IMR-90 (cell line): ENCODE results near the gene VAV1. TPM values are rescaled to one million over a fixed set of nuclear protein-coding genes. Genes with fewer than 3 reads are reported as not detected.

Source experiments
- ATAC-seq: fragments of 200-7000 bp; cut with Tn5 transposase; 2 replicates; pipeline ENCODE4 v1.9.1; 2020; ENCODE audit warnings: low read depth, mild to moderate bottlenecking, moderate library complexity
- BruUV-seq: library from RNA; stranded (reverse); fragments of 400-500 nt; replicated peaks from 2 replicates; lab custom pipeline; 2021; lab: Mats Ljungman, UMichigan
- CTCF ChIA-PET: fragments of 300-600 bp; formaldehyde crosslinking; extraction: SDS; loops from one replicate; lab custom pipeline; 2021; ENCODE audit warnings: antibody characterized with exemption; lab: Yijun Ruan, JAX
- POLR2A ChIA-PET: fragments of 300-600 bp; sonication (Branson Sonifier 250); formaldehyde crosslinking; loops from one replicate; lab custom pipeline; 2022; ENCODE audit warnings: antibody characterized with exemption; ENCODE audit not compliant: unreplicated experiment; lab: Charles Lee
- DNase-seq: peaks from one replicate; pipeline ENCODE4 v3.0.0; 2013
- H2AFZ ChIP-seq: replicated peaks from 2 replicates; pipeline ENCODE3; 2013; ENCODE audit warnings: low read length, mild to moderate bottlenecking; ENCODE audit not compliant: poor library complexity
- H2AK5ac ChIP-seq: 2 replicates; pipeline ENCODE4 v1.6.1; 2013; ENCODE audit warnings: low read depth, low read length, inconsistent platforms
- H2AK9ac ChIP-seq: replicated peaks from 2 replicates; pipeline ENCODE3; 2013; ENCODE audit warnings: mild to moderate bottlenecking, low read depth, low read length, moderate library complexity; ENCODE audit not compliant: poor library complexity
- H2BK120ac ChIP-seq: 2 replicates; pipeline ENCODE4 v1.6.1; 2013; ENCODE audit warnings: low read depth, low read length, inconsistent platforms
- H2BK15ac ChIP-seq: 3 replicates; pipeline ENCODE4 v1.6.1; 2013; ENCODE audit warnings: low read depth, low read length, inconsistent platforms
- H2BK20ac ChIP-seq: 2 replicates; pipeline ENCODE4 v1.6.1; 2013; ENCODE audit warnings: low read depth, mild to moderate bottlenecking, inconsistent platforms, low read length, moderate library complexity
- H2BK5ac ChIP-seq: 2 replicates; pipeline ENCODE4 v1.6.1; 2013; ENCODE audit warnings: mild to moderate bottlenecking, low read depth, low read length, inconsistent platforms; ENCODE audit not compliant: poor library complexity, severe bottlenecking
- H3K14ac ChIP-seq: replicated peaks from 2 replicates; pipeline ENCODE4 v1.6.1; 2013; ENCODE audit warnings: low read depth, low read length, inconsistent platforms
- H3K18ac ChIP-seq: 2 replicates; pipeline ENCODE4 v1.6.1; 2013; ENCODE audit warnings: low read depth, low read length, control low read depth
- H3K23ac ChIP-seq: 2 replicates; pipeline ENCODE4 v1.6.1; 2013; ENCODE audit warnings: low read depth, low read length, inconsistent platforms
- H3K27ac ChIP-seq: 2 replicates; pipeline ENCODE4 v1.5.1; 2013; ENCODE audit warnings: mild to moderate bottlenecking, control low read depth, low read length; ENCODE audit not compliant: insufficient read depth
- H3K27me3 ChIP-seq: 2 replicates; pipeline ENCODE4 v1.6.1; 2013; ENCODE audit warnings: low read length; ENCODE audit not compliant: control insufficient read depth, insufficient read depth
- H3K36me3 ChIP-seq: 2 replicates; pipeline ENCODE4 v1.6.1; 2013; ENCODE audit warnings: low read length, mixed read lengths; ENCODE audit not compliant: control insufficient read depth, insufficient read depth
- H3K4ac ChIP-seq: 2 replicates; pipeline ENCODE4 v1.6.1; 2013; ENCODE audit warnings: low read depth, low read length, inconsistent platforms
- H3K4me1 ChIP-seq: 2 replicates; pipeline ENCODE4 v1.6.1; 2013; ENCODE audit warnings: low read length, mixed read lengths; ENCODE audit not compliant: control insufficient read depth, insufficient read depth
- H3K4me2 ChIP-seq: 2 replicates; pipeline ENCODE4 v1.6.1; 2013; ENCODE audit warnings: low read depth, mild to moderate bottlenecking, control low read depth, low read length, moderate library complexity
- H3K4me3 ChIP-seq: 2 replicates; pipeline ENCODE4 v1.5.1; 2013; ENCODE audit warnings: low read depth, mild to moderate bottlenecking, control low read depth, low read length, moderate library complexity; ENCODE audit not compliant: insufficient read depth
- H3K56ac ChIP-seq: 2 replicates; pipeline ENCODE4 v1.6.1; 2013; ENCODE audit warnings: low read length, inconsistent platforms; ENCODE audit not compliant: insufficient read depth; ENCODE audit errors: extremely low read depth
- H3K79me1 ChIP-seq, 2 experiments: 2 replicates each; pipeline ENCODE4 v1.6.1; 2013; ENCODE audit warnings: low read length in 2 of 2, inconsistent platforms in 1 of 2, low read depth in 1 of 2
- H3K9ac ChIP-seq: 2 replicates; pipeline ENCODE4 v1.6.1; 2013; ENCODE audit warnings: low read depth, low read length, control low read depth
- H3K9me1 ChIP-seq: 2 replicates; pipeline ENCODE4 v1.6.1; 2013; ENCODE audit warnings: low read length, inconsistent platforms; ENCODE audit not compliant: insufficient read depth
- H3K9me3 ChIP-seq: 2 replicates; pipeline ENCODE4 v1.6.1; 2013; ENCODE audit warnings: low read length; ENCODE audit not compliant: control insufficient read depth, insufficient read depth
- H4K20me1 ChIP-seq: 2 replicates; pipeline ENCODE4 v1.6.1; 2013; ENCODE audit warnings: low read length, inconsistent platforms; ENCODE audit not compliant: insufficient read depth
- H4K5ac ChIP-seq: 2 replicates; pipeline ENCODE4 v1.6.1; 2013; ENCODE audit warnings: mild to moderate bottlenecking, low read depth, low read length, control low read depth
- H4K8ac ChIP-seq, 2 experiments: 2 replicates each; pipeline ENCODE4 v1.6.1; 2013; ENCODE audit warnings: low read depth in 2 of 2, low read length in 2 of 2, control low read depth in 1 of 2, inconsistent platforms in 1 of 2
- H4K91ac ChIP-seq: 2 replicates; pipeline ENCODE4 v1.6.1; 2013; ENCODE audit warnings: low read depth, low read length, inconsistent platforms; ENCODE audit not compliant: insufficient read depth
- BHLHE40 ChIP-seq: fragments of 150-350 bp; IDR thresholded peaks from 2 replicates; pipeline ENCODE4 v1.6.1; 2016; ENCODE audit warnings: mild to moderate bottlenecking, low read depth, low read length
- CEBPB ChIP-seq: IDR thresholded peaks from 2 replicates; pipeline ENCODE4 v1.6.1; 2012; ENCODE audit warnings: low read depth, low read length, improper control_type of control experiment
- CHD1 ChIP-seq: IDR thresholded peaks from 2 replicates; pipeline ENCODE4 v1.6.1; 2012; ENCODE audit warnings: low read depth, low read length, improper control_type of control experiment
- CTCF ChIP-seq: conservative IDR thresholded peaks from 2 replicates; pipeline ENCODE4 v1.5.1; 2012; ENCODE audit warnings: mild to moderate bottlenecking, low read depth, low read length, improper control_type of control experiment
- FOS ChIP-seq: fragments of 150-350 bp; IDR thresholded peaks from 2 replicates; pipeline ENCODE4 v1.6.1; 2016; ENCODE audit warnings: low read depth, low read length
- MAFK ChIP-seq: IDR thresholded peaks from 2 replicates; pipeline ENCODE4 v1.6.1; 2012; ENCODE audit warnings: low read depth, low read length, improper control_type of control experiment
- MAZ ChIP-seq: IDR thresholded peaks from 2 replicates; pipeline ENCODE4 v1.6.1; 2012; ENCODE audit warnings: low read depth, mild to moderate bottlenecking, low read length, improper control_type of control experiment, moderate library complexity, borderline replicate concordance
- MXI1 ChIP-seq: IDR thresholded peaks from 2 replicates; pipeline ENCODE4 v1.6.1; 2012; ENCODE audit warnings: low read depth, mild to moderate bottlenecking, low read length, moderate library complexity, borderline replicate concordance
- NFE2L2 ChIP-seq: fragments of 150-350 bp; IDR thresholded peaks from 2 replicates; pipeline ENCODE4 v1.6.1; 2016; ENCODE audit warnings: low read depth, mild to moderate bottlenecking, low read length
- POLR2A ChIP-seq: IDR thresholded peaks from 2 replicates; pipeline ENCODE4 v1.6.1; 2012; ENCODE audit warnings: mild to moderate bottlenecking, low read depth, low read length
- RAD21 ChIP-seq: IDR thresholded peaks from 2 replicates; pipeline ENCODE4 v1.6.1; 2012; ENCODE audit warnings: low read length, improper control_type of control experiment
- SMC3 ChIP-seq: fragments of 150-350 bp; IDR thresholded peaks from 2 replicates; pipeline ENCODE4 v1.6.1; 2016; ENCODE audit warnings: low read depth, mild to moderate bottlenecking, antibody characterized with exemption, low read length, moderate library complexity
- USF2 ChIP-seq: fragments of 150-350 bp; IDR thresholded peaks from 2 replicates; pipeline ENCODE4 v1.6.1; 2017; ENCODE audit warnings: mild to moderate bottlenecking, antibody characterized with exemption, low read length, low read depth
- WGBS, 2 experiments: methylation state at CpG; one replicate each; pipeline versions ENCODE4 v1.1.5 to v1.1.7; 2013; ENCODE audit warnings: missing lambda C conversion rate in 2 of 2; ENCODE audit not compliant: insufficient read length in 1 of 2; ENCODE audit errors: extremely low coverage in 2 of 2; 5-methylcytosine and 5-hydroxymethylcytosine counted together
- dilution Hi-C: fragments of 300-500 bp; cut with HindIII; formaldehyde crosslinking; loops from one replicate; pipeline ENCODE4 v1.14.3; 2018; ENCODE audit warnings: low sequenced_read_pairs; ENCODE audit not compliant: unreplicated experiment
- in situ Hi-C: fragments of 300-500 bp; cut with MboI; formaldehyde crosslinking; loops from 3 replicates; pipeline ENCODE4 v1.14.3; 2019; ENCODE audit warnings: low sequenced_read_pairs, inconsistent platforms, mixed read lengths
- intact Hi-C: fragments of 100-400 bp; cut with micrococcal nuclease; formaldehyde crosslinking; loops from 2 replicates; pipeline ENCODE4 v1.10.0; 2022
- polyA plus RNA-seq, 3 experiments: library from polyadenylated mRNA; depleted of rRNA; stranded (reverse); fragments of >200 nt; gene quantifications; 2 replicates each; pipeline ENCODE4 v1.2.3, GENCODE V29; 2012; ENCODE audit warnings: low replicate concordance in 1 of 3
- total RNA-seq: library from RNA; depleted of rRNA; stranded (reverse); fragments of >200 nt; gene quantifications from 2 replicates; pipeline ENCODE4 v1.2.3, GENCODE V29; 2012
- TF ChIP-seq, protein P1 (sequence below): fragments of 150-350 bp; IDR thresholded peaks from 2 replicates; pipeline ENCODE4 v1.6.1; 2016; ENCODE audit warnings: low read depth, mild to moderate bottlenecking, low read length, moderate library complexity, borderline replicate concordance

VAV1 gene
- total and polyA plus RNA-seq, 2 of the 4 experiments (the other 2 are of a cell fraction): not detected

GRCh38 chr19:6751189-6751588 lies 21.3 kb upstream of the VAV1 start:
- DNase-seq (no peak), ATAC-seq (no peak)
- in situ Hi-C loops (no loop called here), intact Hi-C loops (no loop called here), dilution Hi-C loops (no loop called here)
- H2AK9ac ChIP-seq: no peak overlapping the region
- H2AK5ac ChIP-seq: no peak overlapping the region
- H3K14ac ChIP-seq: no peak overlapping the region
- ChIA-PET POLR2A (no interaction called here), CTCF (no interaction called here)
- H2BK5ac ChIP-seq: no peak overlapping the region
- no peak overlapping the region for H4K8ac ChIP-seq
- no peak overlapping the region for H4K91ac ChIP-seq
- no TSS peak for BruUV-seq
- no peak overlapping the region for H3K4ac ChIP-seq
- H3K9me3 ChIP-seq: no peaks in the 10 kb centered on the region
- H3K4me2 ChIP-seq: no peak overlapping the region
- H2BK15ac ChIP-seq: no peak overlapping the region
- H3K36me3 ChIP-seq: peaks cover 48% of the 10 kb centered on the region
- no peak overlapping the region for H2BK120ac ChIP-seq
- no peak overlapping the region for H4K5ac ChIP-seq
- H2AFZ ChIP-seq: no peak overlapping the region
- no peak overlapping the region for H3K23ac ChIP-seq
- H3K18ac ChIP-seq: no peak overlapping the region
- peaks cover 9 to 11% of the 10 kb centered on the region in 2 experiments for H3K79me1 ChIP-seq
- H3K9me1 ChIP-seq: no peaks in the 10 kb centered on the region
- H3K27me3 ChIP-seq: no peaks in the 10 kb centered on the region
- no peak overlapping the region for H3K9ac ChIP-seq
- 80% methylated on average over 2 of the region's 16 CpGs; no CpG with 5 or more reads in 1 of the 2 experiments for WGBS, 2 experiments
- H3K56ac ChIP-seq: no peak overlapping the region
- no peak overlapping the region for H3K27ac ChIP-seq
- no peaks in the 10 kb centered on the region for H4K20me1 ChIP-seq
- TF ChIP-seq CHD1: no peak
- no peak for TF ChIP-seq NFE2L2
- no peak for TF ChIP-seq MAFK
- no peak for TF ChIP-seq CEBPB
- TF ChIP-seq BHLHE40: no peak
- TF ChIP-seq USF2: no peak
- TF ChIP-seq POLR2A: no peak
- no peak for TF ChIP-seq FOS
- TF ChIP-seq MXI1: no peak
- no peak for TF ChIP-seq RAD21
- no peak for TF ChIP-seq CTCF
- no peak for TF ChIP-seq MAZ
- TF ChIP-seq, protein P1, sequence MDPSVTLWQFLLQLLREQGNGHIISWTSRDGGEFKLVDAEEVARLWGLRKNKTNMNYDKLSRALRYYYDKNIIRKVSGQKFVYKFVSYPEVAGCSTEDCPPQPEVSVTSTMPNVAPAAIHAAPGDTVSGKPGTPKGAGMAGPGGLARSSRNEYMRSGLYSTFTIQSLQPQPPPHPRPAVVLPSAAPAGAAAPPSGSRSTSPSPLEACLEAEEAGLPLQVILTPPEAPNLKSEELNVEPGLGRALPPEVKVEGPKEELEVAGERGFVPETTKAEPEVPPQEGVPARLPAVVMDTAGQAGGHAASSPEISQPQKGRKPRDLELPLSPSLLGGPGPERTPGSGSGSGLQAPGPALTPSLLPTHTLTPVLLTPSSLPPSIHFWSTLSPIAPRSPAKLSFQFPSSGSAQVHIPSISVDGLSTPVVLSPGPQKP: no peak
- no peak for TF ChIP-seq SMC3
- H2BK20ac ChIP-seq: no peak overlapping the region
- no peak overlapping the region for H3K4me3 ChIP-seq
- no peaks in the 10 kb centered on the region for H3K4me1 ChIP-seq
